Measurements from ENCODE around the gene LRRC4C. TPM values are rescaled to one million over a fixed set of nuclear protein-coding genes. Genes with fewer than 3 reads are reported as not detected.

Gene LRRC4C
- total and polyA plus RNA-seq, 2 donors (not counting 1 experiment from before 2014, with no cell fraction given) = under 0.01 to 0.02 TPM

- no peaks in the 10 kb centered on the region for H4K20me1 ChIP-seq (ENCODE audit: control insufficient read depth, extremely low read depth, insufficient read depth, low read length)
- no peak overlapping the region for H3K9ac ChIP-seq (ENCODE audit: insufficient read depth, low read length)
- TF ChIP-seq EZH2 (IDR thresholded peaks at IDR 0.05; ENCODE audit: low read length, missing control alignments) (no peak), CTCF (conservative IDR thresholded peaks at IDR 0.05 in 1 of 2, IDR thresholded peaks at IDR 0.05 in 1 of 2; ENCODE audit: low read depth in 1 of 2, low read length in 2 of 2) (no peak)
- H3K4me3 ChIP-seq (replicated peaks in 1 of 4; ENCODE audit: control extremely low read depth in 1 of 4, insufficient read depth in 1 of 4, low read depth in 3 of 4, low read length in 4 of 4) = no peak overlapping the region
- no peaks in the 10 kb centered on the region for H3K4me1 ChIP-seq (ENCODE audit: control insufficient read depth, extremely low read depth, insufficient read depth, low read length)
- no peak overlapping the region for H3K27ac ChIP-seq (ENCODE audit: insufficient read depth, low read length)
- H3K36me3 ChIP-seq (ENCODE audit: control insufficient read depth, insufficient read depth, low read length) = no peaks in the 10 kb centered on the region
- DNase-seq (ENCODE audit: low read depth in 2 of 2) = no peak
- no peaks in the 10 kb centered on the region for H3K79me2 ChIP-seq (ENCODE audit: control insufficient read depth, insufficient read depth, low read length)
- no peak overlapping the region for H3K4me2 ChIP-seq (ENCODE audit: extremely low read depth, insufficient read depth, low read length)
- H3K27me3 ChIP-seq (ENCODE audit: control insufficient read depth, insufficient read depth, low read length) = no peaks in the 10 kb centered on the region
- no peak overlapping the region for H2AFZ ChIP-seq (ENCODE audit: low read length)
- no peaks in the 10 kb centered on the region for H3K9me3 ChIP-seq (ENCODE audit: control insufficient read depth, insufficient read depth, low read depth, low read length)
These were observed 419.0 kb downstream of the LRRC4C start for GRCh38 chr11:41040474-41040873.

- no peak overlapping the region for H3K9ac ChIP-seq (ENCODE audit: insufficient read depth, low read length)
- no peak overlapping the region for H2AFZ ChIP-seq (ENCODE audit: low read length)
- no peaks in the 10 kb centered on the region for H3K36me3 ChIP-seq (ENCODE audit: control insufficient read depth, insufficient read depth, low read length)
- no peaks in the 10 kb centered on the region for H3K4me1 ChIP-seq (ENCODE audit: control insufficient read depth, extremely low read depth, insufficient read depth, low read length)
- no peaks in the 10 kb centered on the region for H4K20me1 ChIP-seq (ENCODE audit: control insufficient read depth, extremely low read depth, insufficient read depth, low read length)
- TF ChIP-seq EZH2 (IDR thresholded peaks at IDR 0.05; ENCODE audit: low read length, missing control alignments) (no peak), CTCF (conservative IDR thresholded peaks at IDR 0.05 in 1 of 2, IDR thresholded peaks at IDR 0.05 in 1 of 2; ENCODE audit: low read depth in 1 of 2, low read length in 2 of 2) (no peak)
- H3K4me2 ChIP-seq (ENCODE audit: extremely low read depth, insufficient read depth, low read length) = no peak overlapping the region
- H3K79me2 ChIP-seq (ENCODE audit: control insufficient read depth, insufficient read depth, low read length) = no peaks in the 10 kb centered on the region
- no peak for DNase-seq (ENCODE audit: low read depth in 2 of 2)
- no peaks in the 10 kb centered on the region for H3K27me3 ChIP-seq (ENCODE audit: control insufficient read depth, insufficient read depth, low read length)
- H3K27ac ChIP-seq (ENCODE audit: insufficient read depth, low read length) = no peak overlapping the region
- H3K4me3 ChIP-seq (replicated peaks in 1 of 4; ENCODE audit: control extremely low read depth in 1 of 4, insufficient read depth in 1 of 4, low read depth in 3 of 4, low read length in 4 of 4) = no peak overlapping the region
- no peaks in the 10 kb centered on the region for H3K9me3 ChIP-seq (ENCODE audit: control insufficient read depth, insufficient read depth, low read depth, low read length)
These were observed 419.9 kb downstream of the LRRC4C start for GRCh38 chr11:41039592-41039991.

- H2AFZ ChIP-seq (ENCODE audit: low read length) = no peak overlapping the region
- no peak overlapping the region for H3K4me2 ChIP-seq (ENCODE audit: extremely low read depth, insufficient read depth, low read length)
- no peaks in the 10 kb centered on the region for H3K9me3 ChIP-seq (ENCODE audit: control insufficient read depth, insufficient read depth, low read depth, low read length)
- TF ChIP-seq EZH2 (IDR thresholded peaks at IDR 0.05; ENCODE audit: low read length, missing control alignments) (no peak), CTCF (conservative IDR thresholded peaks at IDR 0.05 in 1 of 2, IDR thresholded peaks at IDR 0.05 in 1 of 2; ENCODE audit: low read depth in 1 of 2, low read length in 2 of 2) (no peak)
- H3K36me3 ChIP-seq (ENCODE audit: control insufficient read depth, insufficient read depth, low read length) = no peaks in the 10 kb centered on the region
- no peak overlapping the region for H3K27ac ChIP-seq (ENCODE audit: insufficient read depth, low read length)
- H3K9ac ChIP-seq (ENCODE audit: insufficient read depth, low read length) = no peak overlapping the region
- no peak overlapping the region for H3K4me3 ChIP-seq (replicated peaks in 1 of 4; ENCODE audit: control extremely low read depth in 1 of 4, insufficient read depth in 1 of 4, low read depth in 3 of 4, low read length in 4 of 4)
- no peaks in the 10 kb centered on the region for H3K27me3 ChIP-seq (ENCODE audit: control insufficient read depth, insufficient read depth, low read length)
- H4K20me1 ChIP-seq (ENCODE audit: control insufficient read depth, extremely low read depth, insufficient read depth, low read length) = no peaks in the 10 kb centered on the region
- no peaks in the 10 kb centered on the region for H3K4me1 ChIP-seq (ENCODE audit: control insufficient read depth, extremely low read depth, insufficient read depth, low read length)
- no peaks in the 10 kb centered on the region for H3K79me2 ChIP-seq (ENCODE audit: control insufficient read depth, insufficient read depth, low read length)
- no peak for DNase-seq (ENCODE audit: low read depth in 2 of 2)
These were observed 427.8 kb downstream of the LRRC4C start for GRCh38 chr11:41031551-41032060.

Measured in fibroblast of lung (primary cell).